ENCODE data around the gene IL10RA.
"Not testable (repeated sequence)": the region's sequence is repeated elsewhere in the genome, so short reads cannot be mapped to it uniquely, and the experiment has no call there.

The IL10RA gene

DNA sequence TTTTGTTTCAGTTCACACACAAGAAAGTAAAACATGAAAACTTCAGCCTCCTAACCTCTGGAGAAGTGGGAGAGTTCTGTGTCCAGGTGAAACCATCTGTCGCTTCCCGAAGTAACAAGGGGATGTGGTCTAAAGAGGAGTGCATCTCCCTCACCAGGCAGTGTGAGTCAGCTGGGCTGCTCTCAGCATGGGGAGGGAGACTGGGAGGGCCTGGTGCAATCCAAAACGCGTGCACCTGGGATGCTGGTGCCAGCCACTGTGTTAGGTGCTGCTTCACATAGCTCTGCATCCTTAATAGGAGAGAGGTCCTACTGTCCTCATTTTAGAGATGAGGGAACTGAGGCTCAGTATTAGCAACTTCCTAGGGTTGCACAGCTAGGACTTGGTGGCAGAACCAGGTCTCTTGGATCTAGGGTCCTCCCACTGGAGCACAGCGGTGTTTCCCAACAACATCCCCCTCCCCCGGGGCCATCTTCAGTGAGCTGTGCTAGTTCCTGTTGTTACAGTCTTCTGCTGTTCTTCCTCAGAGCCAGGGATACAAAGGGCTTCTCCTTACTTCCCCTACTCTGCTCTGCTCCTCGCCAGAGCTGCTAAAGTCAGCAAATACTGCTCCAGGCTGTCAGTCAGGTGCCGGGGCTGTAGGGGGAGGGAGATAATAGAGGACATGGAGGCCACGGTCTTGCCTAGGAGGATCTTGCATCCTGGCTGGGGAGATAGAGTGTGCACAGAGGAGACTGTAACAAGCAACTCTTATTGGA lies 8.0 kb downstream of the IL10RA start:
- no peak for DNase-seq

DNA sequence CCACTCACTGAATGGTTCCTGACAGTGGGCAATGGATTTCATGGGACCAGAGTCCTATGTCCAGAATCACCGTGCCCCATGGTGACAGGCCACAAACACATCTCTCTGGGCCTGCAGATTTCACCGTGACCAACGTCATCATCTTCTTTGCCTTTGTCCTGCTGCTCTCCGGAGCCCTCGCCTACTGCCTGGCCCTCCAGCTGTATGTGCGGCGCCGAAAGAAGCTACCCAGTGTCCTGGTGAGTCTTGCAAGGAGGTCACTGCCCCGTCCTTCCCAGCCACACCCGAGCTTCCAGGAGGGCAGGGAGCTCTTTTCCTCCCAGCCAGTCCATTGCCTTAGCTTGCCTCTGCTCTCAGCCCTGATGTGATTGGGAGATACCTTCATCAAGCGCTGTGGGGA lies 9.3 kb downstream of the IL10RA start:
- DNase-seq: no peak

- no peak for DNase-seq
Observed at GRCh38 chr11:117996058-117996457, 9.9 kb downstream of the IL10RA start.

DNA sequence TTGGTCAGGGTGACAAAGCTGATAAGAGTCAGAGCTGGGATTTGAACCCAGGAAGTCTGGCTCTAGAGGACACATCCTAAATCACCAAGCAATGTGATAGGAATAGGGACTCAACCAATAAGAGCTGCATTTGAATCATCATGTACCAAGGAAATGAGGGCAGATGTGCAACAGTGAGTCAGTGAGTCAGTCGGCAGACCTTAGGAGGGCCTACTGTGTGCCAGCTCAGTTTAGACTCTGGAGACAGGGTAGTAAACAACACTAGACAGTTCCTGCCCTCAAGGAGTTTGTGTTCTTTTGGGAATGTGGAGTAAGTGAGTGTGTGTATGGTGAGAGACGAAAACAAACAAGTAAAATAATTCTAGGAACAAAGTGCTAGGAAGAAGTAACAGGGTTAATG lies 11.2 kb downstream of the IL10RA start:
- no peak for DNase-seq

DNA sequence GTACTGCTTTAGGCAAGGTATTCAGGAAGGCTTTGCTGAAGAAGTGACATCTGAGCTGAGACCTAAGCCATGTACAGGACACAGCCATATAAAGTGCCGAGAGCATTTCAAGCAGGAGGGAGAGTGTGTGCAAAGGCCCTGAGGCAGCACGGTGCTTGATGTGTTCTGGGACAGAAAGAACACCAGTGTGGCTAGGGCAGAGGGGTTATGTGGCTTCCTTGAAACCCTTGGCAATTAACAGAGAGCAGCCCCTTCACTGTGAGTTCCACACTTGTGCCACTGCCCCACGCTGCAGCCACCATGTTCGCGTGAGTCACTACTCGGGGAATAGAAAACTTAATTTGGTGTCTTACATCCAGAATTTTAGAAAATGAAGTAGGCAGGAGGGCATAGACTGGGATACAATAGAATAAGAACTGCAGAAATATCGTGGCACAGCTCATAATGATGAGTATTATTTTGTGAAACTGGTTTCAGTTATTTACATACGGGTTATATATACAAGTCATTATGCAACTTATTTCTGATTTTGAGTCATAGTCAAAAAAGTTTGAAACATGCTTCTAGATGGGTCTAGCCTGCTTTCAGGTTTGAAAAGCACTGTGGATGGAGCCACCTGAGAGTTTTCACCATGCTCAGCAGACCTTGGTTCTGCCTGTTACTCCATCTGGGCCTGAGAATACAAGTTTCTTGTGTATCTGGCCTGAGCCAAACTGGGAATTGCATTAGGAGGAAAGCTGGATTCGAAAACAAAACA lies 11.8 kb downstream of the IL10RA start:
- no peak for DNase-seq

- DNase-seq: no peak
Observed at GRCh38 chr11:117998664-117999353, 12.6 kb downstream of the IL10RA start.

DNA sequence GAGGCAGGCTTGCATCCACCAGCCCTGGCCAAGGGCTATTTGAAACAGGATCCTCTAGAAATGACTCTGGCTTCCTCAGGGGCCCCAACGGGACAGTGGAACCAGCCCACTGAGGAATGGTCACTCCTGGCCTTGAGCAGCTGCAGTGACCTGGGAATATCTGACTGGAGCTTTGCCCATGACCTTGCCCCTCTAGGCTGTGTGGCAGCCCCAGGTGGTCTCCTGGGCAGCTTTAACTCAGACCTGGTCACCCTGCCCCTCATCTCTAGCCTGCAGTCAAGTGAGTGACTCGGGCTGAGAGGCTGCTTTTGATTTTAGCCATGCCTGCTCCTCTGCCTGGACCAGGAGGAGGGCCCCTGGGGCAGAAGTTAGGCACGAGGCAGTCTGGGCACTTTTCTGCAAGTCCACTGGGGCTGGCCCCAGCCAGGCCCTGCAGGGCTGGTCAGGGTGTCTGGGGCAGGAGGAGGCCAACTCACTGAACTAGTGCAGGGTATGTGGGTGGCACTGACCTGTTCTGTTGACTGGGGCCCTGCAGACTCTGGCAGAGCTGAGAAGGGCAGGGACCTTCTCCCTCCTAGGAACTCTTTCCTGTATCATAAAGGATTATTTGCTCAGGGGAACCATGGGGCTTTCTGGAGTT lies 13.3 kb downstream of the IL10RA start:
- no peak for DNase-seq

GRCh38 chr11:118000067-118000849 lies 14.1 kb downstream of the IL10RA start:
- DNase-seq: no peak

GRCh38 chr11:118000850-118001228 lies 14.6 kb downstream of the IL10RA start:
- DNase-seq: peak; percentile 3

DNA sequence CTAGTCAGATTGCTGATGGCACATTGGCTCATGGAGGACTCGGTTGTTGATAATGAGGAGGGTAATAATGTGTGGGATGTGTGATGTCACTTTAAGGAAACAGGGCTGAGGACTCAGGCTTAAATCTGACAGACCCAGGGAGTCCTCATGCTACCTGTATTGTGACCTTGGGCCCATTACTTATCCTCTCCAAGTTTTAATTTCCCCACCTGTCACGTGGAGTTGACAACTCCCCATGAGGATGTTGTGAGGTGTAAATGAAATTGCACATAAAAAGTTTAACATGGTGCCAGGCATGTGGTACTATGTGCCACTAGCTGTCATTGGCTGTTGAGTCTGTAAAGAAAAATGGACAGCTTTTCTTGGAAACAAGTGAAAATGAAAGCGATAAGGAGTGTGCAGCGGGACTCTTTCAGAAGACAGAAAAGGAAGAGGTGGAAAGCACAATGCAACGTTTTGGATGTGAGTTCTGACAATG lies 15.3 kb downstream of the IL10RA start:
- DNase-seq: peak; percentile 27

DNA sequence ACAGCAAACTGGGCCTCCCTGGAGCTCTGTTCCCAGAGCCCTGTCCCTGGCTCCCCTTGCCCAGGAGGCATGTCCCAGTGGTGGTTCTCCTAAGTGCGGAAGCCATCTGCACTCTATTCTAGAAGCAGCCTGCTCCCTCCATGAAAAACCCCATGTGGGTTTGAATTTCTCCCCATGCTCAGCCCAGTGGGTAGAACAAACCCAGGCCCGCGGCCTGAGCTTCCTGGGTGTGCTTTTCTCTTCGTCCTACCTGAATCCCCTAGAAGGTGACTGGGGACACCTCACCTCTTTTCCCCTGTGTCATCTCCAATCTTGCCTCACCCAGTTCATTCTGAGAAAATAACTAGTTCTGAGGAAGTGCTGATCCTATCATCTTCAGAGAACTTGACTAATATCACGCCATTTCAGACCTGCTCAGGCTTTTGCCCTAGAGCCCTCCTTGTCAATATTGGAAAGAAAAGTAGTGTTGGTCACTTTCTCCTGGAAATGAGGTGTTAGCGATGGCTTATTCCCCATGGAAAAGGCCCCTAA lies 15.9 kb downstream of the IL10RA start:
- DNase-seq: peak; percentile 66

DNA sequence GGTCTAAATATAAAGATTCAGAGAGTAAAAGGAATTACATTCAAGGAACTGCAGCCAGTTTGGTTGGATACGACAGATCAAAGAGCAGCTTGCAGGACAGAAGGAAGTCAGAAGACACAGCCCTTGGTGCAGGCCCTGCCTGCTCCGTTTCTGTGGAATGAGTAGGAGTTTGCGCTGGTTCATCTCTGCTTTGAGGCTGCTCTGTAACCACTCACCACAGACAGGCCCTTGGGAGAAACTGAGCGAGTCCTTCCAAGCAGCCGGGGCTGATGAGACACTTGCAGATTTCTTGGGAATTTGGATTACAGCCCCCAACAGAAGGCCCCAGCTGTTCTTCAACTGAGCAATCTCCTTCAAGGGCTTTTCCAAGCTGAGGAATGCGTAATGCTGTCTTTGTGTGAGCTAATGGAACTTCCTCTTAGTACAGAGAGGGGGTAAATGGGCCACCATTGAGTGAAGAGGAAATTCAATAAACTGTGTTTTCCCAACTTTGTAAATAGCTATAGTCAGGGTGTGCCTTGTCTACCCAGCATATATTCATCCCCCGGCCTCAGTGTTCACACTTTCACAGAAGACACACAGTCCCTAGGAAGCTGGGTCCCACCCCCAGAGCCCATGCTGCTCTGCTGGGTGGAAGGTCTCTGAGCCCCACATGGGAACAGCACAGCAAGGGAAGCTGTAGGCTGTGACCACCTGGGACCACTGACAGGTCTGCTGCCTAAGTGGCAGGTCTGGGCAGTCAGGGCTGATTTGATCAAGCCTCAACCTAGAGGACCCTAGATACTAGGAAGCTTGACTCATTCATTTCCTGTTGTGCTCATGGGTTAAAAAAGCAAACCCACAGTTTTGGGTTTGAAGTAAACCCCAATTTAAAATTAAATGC lies 16.6 kb downstream of the IL10RA start:
- DNase-seq: peak; percentile 75

- DNase-seq: no peak
Observed at GRCh38 chr11:118003456-118003855, 17.3 kb downstream of the IL10RA start.

GRCh38 chr11:118004543-118005223 lies 18.5 kb downstream of the IL10RA start:
- no peak for DNase-seq

GRCh38 chr11:118005224-118006152 lies 19.3 kb downstream of the IL10RA start:
- DNase-seq: no peak

GRCh38 chr11:118006153-118006534 lies 19.9 kb downstream of the IL10RA start:
- DNase-seq: no peak

- DNase-seq: no peak
Observed at GRCh38 chr11:118007040-118007439, 20.8 kb downstream of the IL10RA start.

DNA sequence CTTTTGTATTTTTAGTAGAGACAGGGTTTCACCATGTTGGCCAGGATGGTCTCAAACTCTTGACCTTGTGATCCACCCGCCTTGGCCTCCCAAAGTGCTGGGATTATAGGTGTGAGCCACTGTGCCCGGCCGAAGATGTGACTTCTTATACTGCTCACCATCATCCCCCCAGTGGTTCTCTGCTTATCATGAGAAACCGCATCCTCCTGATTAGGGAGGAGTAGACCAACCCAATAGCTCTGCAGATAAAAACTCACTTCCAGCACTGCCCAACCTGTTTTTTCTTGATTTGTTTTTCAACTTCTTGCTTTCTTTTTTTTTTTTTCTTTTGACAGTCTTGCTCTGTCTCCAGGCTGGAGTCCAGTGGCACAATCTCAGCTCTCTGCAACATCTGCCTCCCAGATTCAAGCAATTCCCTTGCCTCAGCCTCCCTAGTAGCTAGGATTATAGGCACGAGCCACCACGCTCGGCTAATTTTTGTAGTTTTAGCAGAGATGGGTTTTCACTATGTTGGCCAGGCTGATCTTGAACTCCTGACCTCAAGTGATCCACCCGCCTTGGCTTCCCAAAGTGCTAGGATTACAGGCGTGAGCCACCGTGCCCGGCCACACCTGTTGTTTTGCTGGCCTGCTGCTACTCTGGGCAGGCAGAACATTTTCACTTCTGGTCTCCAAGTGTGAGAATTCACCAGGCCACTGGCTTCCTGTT lies 21.5 kb downstream of the IL10RA start:
- DNase-seq: not testable (repeated sequence)

Measured in stimulated activated CD4-positive, alpha-beta T cell treated with anti-CD3 and anti-CD28 coated beads, Interleukin-4, amount 100 ng/mL, for 24 hours (primary cell).